ENCODE results near the gene DOCK4.

Gene DOCK4

DNA sequence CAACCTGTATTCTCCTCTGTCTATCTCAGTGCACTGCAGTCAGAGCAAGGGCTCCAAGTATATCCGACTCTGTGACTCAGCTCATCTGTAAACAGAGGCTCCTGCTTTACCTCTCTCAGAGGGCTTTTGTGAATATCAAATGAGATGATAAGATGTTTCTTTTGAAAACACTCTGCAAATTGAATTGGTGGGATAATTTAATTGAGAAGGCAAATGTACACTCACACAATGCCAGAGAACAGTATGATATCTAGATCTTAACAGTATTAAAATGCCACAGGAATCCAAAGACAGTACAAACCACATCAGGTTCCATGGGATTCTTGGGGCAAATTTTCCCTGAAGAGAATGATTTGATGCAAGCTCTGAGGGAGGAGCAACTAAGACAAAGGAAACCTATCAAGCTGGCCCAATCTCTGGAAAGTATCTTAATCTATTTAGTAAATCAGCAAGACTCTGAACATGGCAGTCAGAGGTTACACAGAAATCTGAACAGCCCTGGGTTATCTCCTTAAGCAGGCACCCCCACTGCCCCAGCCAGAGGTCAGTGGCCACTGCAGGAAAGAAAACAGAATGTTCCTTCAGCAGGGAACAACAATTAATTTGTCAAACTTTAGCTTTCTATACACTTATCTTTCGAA lies 45.9 kb downstream of the DOCK4 start:
- no peak for DNase-seq

DNA sequence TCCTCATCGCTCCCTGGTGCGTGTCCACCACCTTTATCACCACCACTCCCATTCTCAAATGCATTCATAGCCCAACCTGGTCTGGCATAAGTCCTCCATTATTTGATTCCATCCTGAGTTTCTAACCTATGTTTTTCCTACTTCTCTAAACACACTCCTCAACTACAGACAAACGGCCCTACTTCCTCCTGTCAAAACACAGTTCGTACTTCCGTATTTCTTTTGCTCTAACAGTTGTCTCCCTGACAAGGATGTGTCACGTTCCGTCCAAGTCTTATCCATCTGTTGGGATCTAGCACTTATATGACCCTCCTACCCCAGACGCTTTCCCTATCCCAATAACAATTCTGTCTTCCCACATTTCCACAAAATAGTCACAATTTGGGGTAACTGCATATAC lies 46.8 kb downstream of the DOCK4 start:
- DNase-seq, result no peak

DNA sequence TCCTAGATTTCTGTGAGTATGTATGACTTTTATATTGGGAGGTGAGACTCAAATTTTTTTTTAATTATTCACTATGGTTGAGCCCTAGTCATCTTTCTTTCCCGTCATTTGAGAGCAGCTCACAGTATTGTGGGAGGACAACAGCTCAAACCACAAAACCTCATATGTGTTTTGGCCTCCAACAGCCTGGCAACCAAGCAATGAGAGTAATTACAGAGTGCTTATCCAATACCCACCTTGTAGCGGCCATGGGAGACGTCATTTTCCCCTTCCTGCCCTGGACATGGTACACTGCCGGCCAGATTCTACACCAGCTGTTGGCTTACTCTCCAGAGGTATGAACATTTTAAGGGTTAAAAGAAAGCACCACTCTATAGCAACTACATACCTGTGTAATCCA lies 49.1 kb downstream of the DOCK4 start:
- DNase-seq, result no peak

DNA sequence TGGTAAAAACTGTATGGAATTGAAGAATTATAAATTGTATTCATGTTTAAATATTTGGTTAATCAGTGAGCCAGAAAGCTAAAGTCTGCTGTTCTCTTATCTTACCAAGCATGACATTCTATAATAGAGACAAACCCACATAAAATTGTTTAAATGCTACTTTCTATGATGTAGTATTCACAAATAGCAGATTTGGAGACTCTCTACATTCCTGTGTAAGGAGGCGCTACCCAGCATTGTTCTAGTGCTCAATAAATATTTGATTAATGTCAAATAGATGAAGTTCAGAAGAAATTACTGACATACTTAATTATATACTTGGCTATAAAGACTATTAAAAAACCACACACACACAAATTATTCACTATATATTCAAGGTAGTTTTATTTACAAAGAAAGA lies 49.8 kb downstream of the DOCK4 start:
- no peak for DNase-seq

DNA sequence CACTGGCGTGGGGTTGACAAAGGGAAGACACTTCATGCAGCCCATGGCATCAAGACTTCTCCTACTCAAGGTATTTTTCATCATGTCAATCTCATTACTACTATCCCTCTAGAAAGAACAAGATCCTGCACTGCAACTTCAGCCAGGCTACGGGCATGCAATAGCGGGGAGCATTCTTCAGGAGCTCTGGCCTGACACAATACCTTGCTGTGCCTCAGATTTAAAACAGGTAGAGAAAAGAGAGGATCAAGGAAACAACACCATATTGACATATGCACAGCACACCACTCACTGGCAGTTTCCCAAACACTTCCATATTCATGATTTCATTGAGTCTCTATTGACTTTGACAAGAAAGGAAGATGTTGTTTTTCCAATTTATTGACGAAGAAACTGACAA lies 51.5 kb downstream of the DOCK4 start:
- no peak for DNase-seq

DNA sequence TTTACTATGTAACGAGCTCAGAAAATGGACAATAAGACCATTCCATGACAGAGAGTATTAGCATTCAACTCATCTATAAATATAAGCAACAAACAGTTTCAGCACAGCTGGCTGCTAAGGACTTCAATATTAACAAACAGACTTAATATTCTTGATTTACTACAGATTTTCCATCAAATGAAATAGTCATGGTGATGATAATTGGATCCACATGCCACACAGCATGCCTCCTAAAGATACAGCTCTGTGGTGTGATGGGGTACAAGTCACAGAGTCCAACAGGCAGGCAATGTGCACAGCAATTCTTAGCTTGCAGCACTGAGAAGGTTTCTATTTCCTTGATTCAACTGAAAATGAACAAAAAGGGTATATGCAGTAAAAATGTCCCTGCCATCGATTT lies 54.0 kb downstream of the DOCK4 start:
- no peak for DNase-seq

DNA sequence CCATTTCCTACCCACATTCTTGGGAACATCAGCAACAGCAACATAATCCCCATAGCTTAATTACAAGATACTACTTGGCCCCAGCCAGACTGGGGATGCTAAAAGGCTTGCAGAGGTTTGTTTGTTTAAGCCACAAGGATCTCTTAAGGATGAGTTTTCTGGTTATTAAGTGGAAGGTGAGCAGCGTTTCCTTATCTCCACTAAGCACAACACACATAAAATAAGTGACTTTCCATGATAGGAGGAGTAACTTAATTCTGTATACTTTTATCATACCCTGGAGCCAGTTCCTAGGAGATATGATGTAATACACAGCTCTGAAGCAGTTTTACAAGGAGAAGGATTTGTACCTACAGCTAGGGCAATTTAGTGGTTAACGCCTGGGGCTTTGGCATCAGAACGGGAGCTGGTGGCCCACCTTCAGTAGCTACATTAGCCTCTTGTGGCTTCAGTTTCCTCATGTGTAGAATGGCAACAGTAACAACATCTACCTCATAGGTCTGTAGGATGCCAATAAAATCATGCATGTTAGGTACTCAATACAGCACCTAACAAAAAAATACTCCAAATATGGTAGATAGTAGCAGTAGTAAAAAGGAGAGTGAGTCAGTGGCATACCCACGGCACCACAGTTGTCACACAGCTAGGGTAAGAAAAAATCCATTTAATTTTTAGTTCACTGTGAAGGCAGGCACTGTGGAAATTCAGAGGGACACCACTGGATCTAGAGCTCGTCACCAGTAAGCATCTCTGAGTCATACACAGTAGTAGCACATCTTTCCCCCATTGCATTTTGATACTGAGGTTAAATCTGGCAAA lies 55.2 kb downstream of the DOCK4 start:
- no peak for DNase-seq

DNA sequence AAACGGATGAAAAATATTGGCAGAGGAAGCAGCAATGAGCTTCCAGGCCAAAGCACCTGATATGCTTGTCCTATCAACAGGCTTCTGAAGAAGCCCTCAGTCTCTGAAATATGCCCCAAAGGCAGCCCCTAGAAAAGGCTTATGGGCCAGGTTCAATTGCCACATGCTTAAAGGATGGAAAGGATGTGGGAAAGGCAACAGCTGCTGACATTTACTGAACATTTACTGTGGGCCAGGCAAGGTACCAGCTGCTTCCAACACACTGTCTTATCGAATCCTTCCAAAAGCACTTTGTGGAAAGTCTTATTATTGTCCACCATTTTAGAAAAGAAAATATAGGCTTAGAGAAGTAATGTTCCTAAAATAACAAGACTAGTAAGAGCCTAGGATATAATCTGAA lies 56.5 kb downstream of the DOCK4 start:
- DNase-seq, result no peak

DNA sequence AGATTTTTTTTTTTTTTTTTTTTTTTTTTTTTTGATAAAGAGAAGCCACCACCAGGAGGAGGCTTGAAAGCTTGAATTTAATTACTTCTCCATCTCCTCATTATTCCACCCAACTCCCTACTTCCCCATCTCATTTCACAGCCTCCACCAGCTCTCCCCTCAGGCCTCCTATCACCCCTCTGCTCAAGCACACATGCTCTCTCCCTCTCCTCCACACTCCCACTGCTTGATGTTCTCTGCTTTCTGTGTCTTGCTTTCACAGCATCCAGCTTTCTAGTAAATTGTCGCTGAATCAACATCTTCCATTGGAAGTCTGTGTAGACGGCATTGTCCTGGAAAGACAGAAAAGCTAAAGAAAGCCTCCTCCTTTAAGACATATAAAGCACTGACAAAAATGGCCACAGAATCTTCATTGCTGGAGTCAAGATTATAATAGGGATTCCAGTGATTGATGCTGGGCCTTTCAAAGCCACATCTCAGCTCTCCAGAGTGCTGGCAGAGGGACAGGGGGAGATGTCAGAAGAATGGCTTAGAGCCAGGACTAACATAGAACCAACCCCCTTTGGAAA lies 58.3 kb downstream of the DOCK4 start:
- no peak for DNase-seq

DNA sequence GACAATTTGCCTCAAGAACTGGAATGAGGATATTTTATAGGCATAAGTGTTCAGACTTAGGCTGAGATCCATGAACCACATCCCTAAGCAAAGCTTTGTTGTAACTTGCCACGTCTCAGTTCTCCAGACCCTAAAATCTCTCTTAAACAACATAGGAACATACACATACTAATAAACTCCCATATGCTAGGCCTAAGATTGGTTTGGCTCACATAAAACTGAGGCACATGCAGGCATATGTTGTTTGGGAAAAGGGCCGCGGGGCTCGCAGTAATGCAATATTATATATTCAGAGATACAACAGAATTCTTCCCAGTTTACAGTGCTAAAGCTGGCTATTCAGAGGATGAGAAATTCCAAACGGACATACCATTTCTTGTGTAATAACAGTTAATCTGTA lies 61.0 kb downstream of the DOCK4 start:
- DNase-seq, result no peak

DNA sequence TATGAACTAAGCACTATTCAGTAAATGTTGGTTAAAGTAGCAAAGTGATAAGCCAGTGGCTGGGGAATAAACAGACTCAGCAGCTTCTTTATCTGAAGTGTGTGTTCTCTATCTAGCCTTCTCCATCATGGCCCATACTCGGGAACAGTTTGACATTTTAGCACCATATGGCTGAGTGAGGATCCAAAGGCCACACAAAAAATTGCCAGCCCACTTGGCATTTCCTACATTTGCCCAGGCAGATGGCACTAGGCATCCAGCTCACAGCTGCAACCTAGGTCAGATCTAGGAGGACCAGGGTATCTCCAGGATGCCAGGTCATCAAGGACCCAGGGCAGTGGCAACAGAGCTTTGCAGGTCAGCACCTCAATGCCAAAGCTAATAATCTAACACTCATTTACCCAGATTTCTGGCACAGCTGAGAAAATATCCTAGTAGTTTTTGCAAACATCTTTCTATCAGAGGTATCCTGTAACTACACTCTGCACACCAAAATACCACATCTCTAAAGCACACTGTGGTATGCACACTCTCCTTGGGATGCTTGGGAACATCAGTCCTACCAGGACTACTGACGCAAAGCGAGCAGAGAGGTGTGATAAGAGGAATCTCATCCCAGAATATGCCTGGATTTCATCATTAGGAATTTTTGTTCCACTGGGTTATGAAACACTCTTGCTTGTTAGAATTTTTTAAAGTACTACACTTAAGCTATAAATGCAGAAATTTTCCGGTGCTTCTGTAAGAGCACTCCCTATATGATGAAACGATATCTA lies 61.7 kb downstream of the DOCK4 start:
- DNase-seq, result no peak

DNA sequence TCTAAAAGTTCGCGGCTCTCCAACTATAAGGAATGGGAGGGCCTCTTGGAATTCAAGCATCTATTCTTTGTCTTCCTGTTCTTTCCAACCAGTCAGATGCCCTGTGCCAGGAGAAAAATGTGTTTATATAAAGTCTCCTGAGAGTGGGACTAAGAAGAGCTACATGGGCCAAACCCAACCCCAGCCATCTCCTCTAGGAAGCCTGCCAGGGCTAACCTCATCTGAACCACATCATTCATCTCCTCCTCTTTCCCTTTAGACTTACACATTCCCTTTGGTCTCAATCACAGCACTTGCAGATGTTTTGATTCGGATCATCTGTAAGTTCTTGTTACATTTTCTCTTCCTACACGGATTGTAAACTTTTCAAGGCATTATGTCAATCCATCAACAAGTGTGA lies 62.6 kb downstream of the DOCK4 start:
- no peak for DNase-seq

DNA sequence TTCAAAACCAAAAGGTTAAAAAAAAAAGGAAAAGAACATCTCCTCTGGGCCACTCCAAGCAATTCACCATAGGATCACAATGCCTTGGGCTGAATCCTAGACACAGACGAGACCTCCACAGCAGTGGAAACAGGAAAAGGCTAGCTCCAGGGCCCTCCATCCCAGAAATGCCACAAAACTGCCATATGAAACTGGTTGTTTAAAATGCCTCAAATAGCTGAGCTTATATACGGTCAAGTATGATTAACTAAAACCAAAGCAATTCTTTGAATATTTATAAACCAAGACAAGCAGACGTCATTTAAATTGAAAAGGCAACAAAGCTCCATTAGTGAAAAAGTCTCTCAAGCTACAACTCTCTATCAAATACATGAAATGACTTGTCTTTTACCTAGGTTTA lies 63.1 kb downstream of the DOCK4 start:
- DNase-seq, result no peak

DNA sequence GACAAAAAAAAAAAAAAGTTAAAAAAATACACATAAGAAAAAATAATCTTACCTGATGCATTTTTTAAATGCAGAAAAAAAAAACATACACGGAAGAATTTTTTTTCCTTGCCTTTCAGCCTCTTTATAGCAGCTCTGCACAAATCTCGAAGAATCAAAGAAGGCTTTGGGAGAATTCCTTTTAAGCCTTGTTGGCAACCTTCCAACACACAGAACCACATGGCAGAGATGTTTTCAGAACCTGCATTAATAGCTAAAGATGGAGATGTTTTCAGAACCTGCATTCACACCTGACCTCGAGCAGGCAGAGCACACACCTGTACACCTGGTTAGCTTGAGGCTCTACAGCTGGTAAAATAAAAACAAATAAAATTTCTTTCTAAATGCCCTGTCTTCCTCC lies 65.6 kb downstream of the DOCK4 start:
- DNase-seq, result no peak

DNA sequence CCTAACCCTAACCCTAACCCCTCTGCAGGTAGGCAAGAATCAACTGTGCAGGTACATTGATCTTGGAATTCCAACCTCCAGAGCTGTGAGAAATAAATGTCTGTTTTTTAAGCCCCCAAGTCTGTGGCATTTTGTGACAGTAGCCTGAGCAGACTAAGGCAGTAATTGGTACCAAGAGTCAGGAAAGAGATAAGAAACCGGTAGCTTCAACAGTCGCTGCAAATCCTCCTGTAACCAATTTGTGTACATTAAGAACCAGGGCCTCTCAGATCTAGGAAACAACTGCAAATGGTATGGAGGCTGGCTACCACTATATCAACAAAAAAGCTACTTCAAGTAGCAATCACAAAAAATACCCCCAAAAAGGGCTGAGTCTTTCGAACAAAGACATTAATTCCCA lies 67.3 kb downstream of the DOCK4 start:
- no peak for DNase-seq

DNA sequence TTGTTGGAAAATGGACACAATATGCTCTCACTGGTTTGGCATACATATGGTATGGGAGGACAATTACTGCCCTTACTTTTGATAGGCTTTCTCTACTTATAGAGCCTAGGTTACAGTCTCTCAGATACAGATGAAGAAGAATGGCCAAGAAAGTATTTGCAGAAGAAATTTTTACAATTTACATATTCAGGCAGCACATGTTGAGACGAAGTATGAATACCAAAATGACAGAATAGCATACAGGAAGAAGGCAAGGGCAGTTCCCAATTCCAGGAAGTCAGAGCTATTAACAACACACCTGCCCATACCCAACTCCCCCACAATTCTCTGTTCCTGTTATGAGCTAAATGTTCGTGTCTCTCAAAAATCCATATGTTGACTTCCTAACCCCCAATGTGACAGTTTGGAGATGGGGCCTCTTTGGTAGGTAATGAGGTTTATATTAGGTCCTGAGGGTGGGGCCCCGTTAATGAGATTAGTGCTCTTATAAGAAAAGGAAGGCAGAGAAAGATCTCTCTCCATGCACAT lies 67.8 kb downstream of the DOCK4 start:
- DNase-seq, result no peak

DNA sequence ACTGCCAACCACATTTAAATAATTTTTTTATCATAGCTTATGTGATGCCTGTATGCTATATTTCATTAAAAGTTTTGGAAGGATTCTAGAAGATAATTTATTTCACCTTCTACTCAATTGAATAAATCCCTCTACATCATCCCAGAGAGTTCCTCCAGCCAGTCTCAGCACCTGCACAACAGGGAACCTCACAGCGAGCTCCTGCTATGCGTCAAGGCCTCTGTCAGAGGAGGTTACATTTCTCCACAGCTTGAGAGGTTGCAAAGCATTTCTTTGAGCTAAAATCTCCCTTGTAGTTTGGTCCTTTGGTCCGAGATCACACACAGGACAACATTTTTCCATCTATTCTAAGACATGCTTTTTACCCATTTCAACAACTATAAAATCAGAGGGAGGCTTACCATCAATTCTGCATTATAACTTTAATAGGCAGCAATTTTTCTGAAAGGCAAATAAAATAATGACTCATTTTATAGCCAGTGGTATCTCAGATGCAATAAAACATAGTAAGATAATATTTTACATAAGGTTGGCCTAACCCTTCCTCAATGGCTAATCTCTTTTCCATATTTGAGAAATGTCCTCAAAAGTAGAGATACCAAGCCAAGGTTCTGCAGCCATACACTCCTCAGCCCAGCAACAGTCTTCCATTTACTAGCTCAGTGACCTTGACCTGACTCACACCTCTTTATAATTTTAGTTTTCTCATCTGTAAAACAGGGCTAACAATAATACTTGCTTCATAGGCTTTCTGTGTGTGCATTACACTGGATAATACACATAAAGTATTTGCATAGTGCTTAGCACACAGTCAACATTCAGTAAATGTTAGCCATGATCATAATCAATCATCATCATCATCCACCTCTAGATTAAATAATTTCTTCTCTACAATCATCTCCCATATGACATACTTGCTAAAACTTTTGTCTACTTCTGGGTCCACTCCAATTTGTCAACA lies 68.8 kb downstream of the DOCK4 start:
- DNase-seq, result no peak

DNA sequence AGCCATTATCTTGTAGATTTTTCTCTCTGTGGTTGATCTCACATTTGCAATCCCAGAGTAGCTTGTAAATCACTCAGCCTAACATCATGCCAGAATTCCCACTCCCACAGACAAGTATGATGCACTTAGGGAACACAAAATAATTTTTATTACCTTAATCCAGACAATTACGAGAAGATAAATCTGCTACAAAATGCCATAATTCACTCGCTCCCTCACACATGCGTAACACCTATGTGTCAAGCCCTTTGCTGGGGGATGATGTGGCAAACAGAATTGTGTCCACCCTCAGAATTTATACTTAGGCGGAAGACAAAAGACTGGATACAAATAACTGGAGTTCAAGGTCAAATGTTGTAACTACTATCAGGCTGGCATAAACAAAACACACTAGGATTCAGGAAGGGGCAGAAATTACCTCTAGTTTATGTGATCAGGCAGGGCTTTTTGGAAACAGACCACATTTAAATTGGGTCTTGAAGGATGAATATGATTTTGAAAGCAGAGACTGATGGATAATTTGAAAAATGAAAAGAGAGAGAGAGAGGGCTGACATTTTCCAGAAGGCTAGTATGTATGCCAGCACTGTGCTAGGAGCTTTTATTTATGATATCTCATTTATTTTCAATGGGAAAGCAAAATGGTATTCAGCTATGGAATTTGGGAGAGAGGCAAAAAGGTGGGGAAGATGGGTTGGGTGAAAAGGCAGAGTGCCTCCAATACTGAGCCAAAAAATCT lies 69.8 kb downstream of the DOCK4 start:
- DNase-seq, result no peak

DNA sequence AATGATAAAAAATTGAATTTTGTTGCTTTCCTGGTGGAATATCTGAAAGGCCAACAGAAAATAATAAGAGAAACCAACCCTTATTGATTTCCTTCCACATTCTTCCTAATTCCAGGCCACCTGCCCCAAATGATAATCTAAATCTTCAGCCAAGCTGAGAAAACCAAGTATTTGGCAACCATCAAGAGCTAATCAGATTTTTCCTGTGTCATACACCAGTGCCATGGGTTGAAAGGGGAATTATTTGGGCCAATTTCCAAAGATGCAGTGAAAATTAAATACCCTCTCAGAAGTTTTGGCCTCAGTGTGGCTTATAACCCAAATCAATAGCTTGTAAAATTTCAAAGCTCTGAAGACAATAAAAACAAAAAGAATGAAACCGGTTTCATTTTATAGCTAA lies 70.4 kb downstream of the DOCK4 start:
- DNase-seq, result no peak

DNA sequence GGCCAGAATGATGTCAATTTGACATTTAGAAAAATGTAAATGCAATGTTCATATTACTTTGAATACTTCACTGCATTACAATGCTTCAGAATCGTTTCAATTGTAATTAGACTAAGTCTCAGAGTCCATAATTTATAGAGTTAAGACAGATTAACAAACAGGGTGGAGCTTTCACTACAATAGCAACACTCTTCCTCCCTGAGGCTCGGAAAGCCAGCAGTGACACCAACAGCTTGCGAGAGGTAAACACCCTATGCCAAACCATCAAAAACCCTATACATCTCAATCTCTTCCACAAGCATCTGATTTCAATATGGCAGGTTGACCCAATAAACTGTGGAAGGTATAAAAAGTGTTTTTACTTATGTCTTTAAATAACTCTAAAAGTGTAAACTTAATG lies 72.2 kb downstream of the DOCK4 start:
- no peak for DNase-seq

DNA sequence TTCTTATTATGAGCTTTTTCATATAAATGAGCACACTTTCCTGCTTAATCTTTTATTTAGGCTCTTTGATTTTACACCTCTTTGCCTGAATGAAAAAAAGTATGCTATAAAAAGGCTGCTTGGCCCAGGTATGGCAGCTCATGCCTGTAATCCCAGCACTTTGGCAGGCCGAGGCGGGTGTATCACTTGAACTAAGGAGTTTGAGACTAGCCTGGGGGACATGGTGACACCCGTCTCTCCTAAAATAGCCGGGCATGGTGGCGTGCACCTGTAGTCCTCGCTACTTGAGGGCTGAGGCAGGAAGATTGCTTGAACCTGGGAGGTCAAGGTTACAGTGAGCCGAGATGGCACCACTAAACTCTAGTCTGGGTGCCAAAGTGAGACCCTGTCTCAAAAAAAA lies 72.9 kb downstream of the DOCK4 start:
- no peak for DNase-seq
